Astrocyte of the spinal cord (primary cell): ENCODE measurements around the gene MAP7D3.
A peak's percentile ranks its signal among the peaks of the same experiment; 100 is the strongest.

Source experiments
- DNase-seq: peaks from one replicate; pipeline ENCODE4 v3.0.0; 2011; ENCODE audit warnings: low read depth, low spot score
- H3K4me3 ChIP-seq: 2 replicates; pipeline ENCODE4 v1.5.1; 2011; ENCODE audit warnings: low read depth, mild to moderate bottlenecking, low read length, moderate library complexity
- CTCF ChIP-seq: IDR thresholded peaks from 2 replicates; pipeline ENCODE4 v1.5.1; 2012; ENCODE audit warnings: low read depth, mild to moderate bottlenecking, low read length, inconsistent platforms
- in situ Hi-C: cut with HindIII; loops from 2 replicates; pipeline ENCODE4 v1.10.0; 2017; ENCODE audit warnings: low sequenced_read_pairs

The MAP7D3 gene

GRCh38 chrX:136212557-136213111 is 38.6 kb downstream of the MAP7D3 start:
- TF ChIP-seq CTCF = no peak
- in situ Hi-C loops = no loop called here
- H3K4me3 ChIP-seq = no peak overlapping the region
- no peak for DNase-seq

- no peak for TF ChIP-seq CTCF
- no peak for DNase-seq
- no peak overlapping the region for H3K4me3 ChIP-seq
- in situ Hi-C loops = no loop called here
These were observed 39.2 kb downstream of the MAP7D3 start for GRCh38 chrX:136211766-136212556.

GRCh38 chrX:136210806-136211205 is 40.4 kb downstream of the MAP7D3 start:
- DNase-seq = no peak
- in situ Hi-C loops = no loop called here
- no peak for TF ChIP-seq CTCF
- no peak overlapping the region for H3K4me3 ChIP-seq

GRCh38 chrX:136210243-136210642 is 41.0 kb downstream of the MAP7D3 start:
- in situ Hi-C loops = no loop called here
- no peak for DNase-seq
- H3K4me3 ChIP-seq = no peak overlapping the region
- no peak for TF ChIP-seq CTCF

GRCh38 chrX:136209751-136210150 is 41.4 kb downstream of the MAP7D3 start:
- in situ Hi-C loops = no loop called here
- H3K4me3 ChIP-seq = no peak overlapping the region
- no peak for TF ChIP-seq CTCF
- no peak for DNase-seq

- no peak overlapping the region for H3K4me3 ChIP-seq
- TF ChIP-seq CTCF = peak; percentile 57
- peak; percentile 49 for DNase-seq
- in situ Hi-C loops = no loop called here
These were observed 42.0 kb downstream of the MAP7D3 start for GRCh38 chrX:136209016-136209738.
